GM13977 (cell line): ENCODE measurements around the gene TSSC4.

Experiments used
- DNase-seq: peaks from one replicate; pipeline ENCODE4 v3.0.0; 2012; ENCODE audit warnings: low spot score
- CTCF ChIP-seq: IDR thresholded peaks from 2 replicates; pipeline ENCODE4 v1.5.1; 2012; ENCODE audit warnings: mild to moderate bottlenecking, control low read depth; ENCODE audit not compliant: insufficient read depth; ENCODE audit errors: extremely low read depth, missing control alignments
- in situ Hi-C: fragments of 300-500 bp; cut with MboI; formaldehyde crosslinking; loops from one replicate; pipeline ENCODE4 v1.12.0; 2022; ENCODE audit warnings: low sequenced_read_pairs, low pct_unique_long_range_greater_than_20kb, mixed read lengths, inconsistent platforms; ENCODE audit not compliant: unreplicated experiment

TSSC4 gene

GRCh38 chr11:2434506-2435255 lies 34.1 kb downstream of the TSSC4 start:
- TF ChIP-seq CTCF: no peak
- DNase-seq: no peak
- in situ Hi-C loops: no loop called here

GRCh38 chr11:2435288-2436012 lies 34.9 kb downstream of the TSSC4 start:
- no peak for DNase-seq
- TF ChIP-seq CTCF: no peak
- in situ Hi-C loops: no loop called here

- no peak for TF ChIP-seq CTCF
- DNase-seq: no peak
- in situ Hi-C loops: no loop called here
Observed at GRCh38 chr11:2436013-2436520, 35.5 kb downstream of the TSSC4 start.

GRCh38 chr11:2436521-2437031 lies 36.0 kb downstream of the TSSC4 start:
- no peak for DNase-seq
- in situ Hi-C loops: no loop called here
- TF ChIP-seq CTCF: no peak

GRCh38 chr11:2437516-2437915 lies 37.0 kb downstream of the TSSC4 start:
- in situ Hi-C loops: no loop called here
- no peak for TF ChIP-seq CTCF
- DNase-seq: no peak

- no peak for TF ChIP-seq CTCF
- DNase-seq: no peak
- in situ Hi-C loops: no loop called here
Observed at GRCh38 chr11:2439820-2440219, 39.3 kb downstream of the TSSC4 start.
